Measurements from ENCODE around the gene SNX24.

DNA sequence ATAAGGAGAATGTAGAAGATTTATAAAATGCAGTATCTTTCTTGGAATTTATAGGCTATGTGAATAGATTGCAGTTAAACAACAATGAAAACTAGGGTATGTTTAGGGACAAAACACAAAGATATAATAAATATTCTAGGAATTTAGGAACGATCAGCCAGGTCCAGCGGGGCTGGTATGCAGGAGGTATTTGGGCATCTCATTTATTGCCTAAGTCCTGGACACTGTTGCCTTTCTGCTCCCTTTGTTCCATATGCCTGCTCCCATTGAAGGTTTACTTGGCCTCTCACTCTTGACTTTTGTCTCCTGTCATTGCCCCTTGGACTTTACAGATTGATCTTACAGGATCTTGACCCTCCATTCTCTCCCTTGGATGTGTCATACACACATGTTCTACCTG is 55.9 kb downstream of the SNX24 start:
- TF ChIP-seq, protein P1, sequence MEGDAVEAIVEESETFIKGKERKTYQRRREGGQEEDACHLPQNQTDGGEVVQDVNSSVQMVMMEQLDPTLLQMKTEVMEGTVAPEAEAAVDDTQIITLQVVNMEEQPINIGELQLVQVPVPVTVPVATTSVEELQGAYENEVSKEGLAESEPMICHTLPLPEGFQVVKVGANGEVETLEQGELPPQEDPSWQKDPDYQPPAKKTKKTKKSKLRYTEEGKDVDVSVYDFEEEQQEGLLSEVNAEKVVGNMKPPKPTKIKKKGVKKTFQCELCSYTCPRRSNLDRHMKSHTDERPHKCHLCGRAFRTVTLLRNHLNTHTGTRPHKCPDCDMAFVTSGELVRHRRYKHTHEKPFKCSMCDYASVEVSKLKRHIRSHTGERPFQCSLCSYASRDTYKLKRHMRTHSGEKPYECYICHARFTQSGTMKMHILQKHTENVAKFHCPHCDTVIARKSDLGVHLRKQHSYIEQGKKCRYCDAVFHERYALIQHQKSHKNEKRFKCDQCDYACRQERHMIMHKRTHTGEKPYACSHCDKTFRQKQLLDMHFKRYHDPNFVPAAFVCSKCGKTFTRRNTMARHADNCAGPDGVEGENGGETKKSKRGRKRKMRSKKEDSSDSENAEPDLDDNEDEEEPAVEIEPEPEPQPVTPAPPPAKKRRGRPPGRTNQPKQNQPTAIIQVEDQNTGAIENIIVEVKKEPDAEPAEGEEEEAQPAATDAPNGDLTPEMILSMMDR (IDR thresholded peaks at IDR 0.05), result no peak
- no peak for TF ChIP-seq POLR2A (IDR thresholded peaks at IDR 0.05)
